Osteoblast (primary cell): ENCODE data around the gene COL27A1. TPM values are rescaled to one million over a fixed set of nuclear protein-coding genes. Genes with fewer than 3 reads are reported as not detected.

Experiments
- DNase-seq: peaks from one replicate; pipeline ENCODE4 v3.0.0; 2011; ENCODE audit warnings: low spot score, mixed read lengths; ENCODE audit not compliant: insufficient read length; ENCODE audit errors: missing footprints
- H2AFZ ChIP-seq: 2 replicates; pipeline ENCODE4 v1.6.0; 2011; ENCODE audit warnings: mild to moderate bottlenecking, low read length
- H3K27ac ChIP-seq: 2 replicates; pipeline ENCODE4 v1.5.1; 2011; ENCODE audit warnings: mild to moderate bottlenecking, low read depth, low read length, moderate library complexity
- H3K27me3 ChIP-seq: 2 replicates; pipeline ENCODE4 v1.6.0; 2012; ENCODE audit warnings: mild to moderate bottlenecking, control low read depth, inconsistent platforms, low read length, moderate library complexity; ENCODE audit not compliant: insufficient read depth
- H3K36me3 ChIP-seq: 2 replicates; pipeline ENCODE4 v1.5.1; 2011; ENCODE audit warnings: mild to moderate bottlenecking, low read length, control low read depth, moderate library complexity; ENCODE audit not compliant: insufficient read depth
- H3K4me1 ChIP-seq: 2 replicates; pipeline ENCODE4 v1.5.1; 2011; ENCODE audit warnings: mild to moderate bottlenecking, low read length, control low read depth, moderate library complexity; ENCODE audit not compliant: insufficient read depth
- H3K4me2 ChIP-seq: 2 replicates; pipeline ENCODE4 v1.6.0; 2011; ENCODE audit warnings: mild to moderate bottlenecking, low read length; ENCODE audit not compliant: insufficient read depth
- H3K4me3 ChIP-seq: fragments of 200-600 bp; sonication (generic); 3 replicates; pipeline ENCODE4 v1.5.1; 2012; ENCODE audit warnings: mild to moderate bottlenecking, low read length, inconsistent platforms; ENCODE audit not compliant: insufficient read depth
- H3K79me2 ChIP-seq: 2 replicates; pipeline ENCODE4 v1.6.0; 2012; ENCODE audit warnings: mild to moderate bottlenecking, low read length, control low read depth, inconsistent platforms; ENCODE audit not compliant: insufficient read depth
- H3K9me3 ChIP-seq: 2 replicates; pipeline ENCODE4 v1.5.1; 2011; ENCODE audit warnings: low read depth, low read length, control low read depth
- H4K20me1 ChIP-seq: 2 replicates; pipeline ENCODE4 v1.6.0; 2012; ENCODE audit warnings: mild to moderate bottlenecking, low read length, control low read depth; ENCODE audit not compliant: insufficient read depth
- total RNA-seq: library from RNA; depleted of rRNA; stranded (reverse); fragments of >200 nt; gene quantifications from 2 replicates; pipeline ENCODE4 v1.2.3, GENCODE V29; 2012
- TF ChIP-seq, protein P1 (sequence below): IDR thresholded peaks from 2 replicates; pipeline ENCODE4 v1.5.1; 2011; ENCODE audit warnings: mild to moderate bottlenecking, low read depth, low read length, moderate library complexity; ENCODE audit errors: extremely low read depth

The COL27A1 gene
- total RNA-seq, 1 donor, result 10.1 TPM

DNA sequence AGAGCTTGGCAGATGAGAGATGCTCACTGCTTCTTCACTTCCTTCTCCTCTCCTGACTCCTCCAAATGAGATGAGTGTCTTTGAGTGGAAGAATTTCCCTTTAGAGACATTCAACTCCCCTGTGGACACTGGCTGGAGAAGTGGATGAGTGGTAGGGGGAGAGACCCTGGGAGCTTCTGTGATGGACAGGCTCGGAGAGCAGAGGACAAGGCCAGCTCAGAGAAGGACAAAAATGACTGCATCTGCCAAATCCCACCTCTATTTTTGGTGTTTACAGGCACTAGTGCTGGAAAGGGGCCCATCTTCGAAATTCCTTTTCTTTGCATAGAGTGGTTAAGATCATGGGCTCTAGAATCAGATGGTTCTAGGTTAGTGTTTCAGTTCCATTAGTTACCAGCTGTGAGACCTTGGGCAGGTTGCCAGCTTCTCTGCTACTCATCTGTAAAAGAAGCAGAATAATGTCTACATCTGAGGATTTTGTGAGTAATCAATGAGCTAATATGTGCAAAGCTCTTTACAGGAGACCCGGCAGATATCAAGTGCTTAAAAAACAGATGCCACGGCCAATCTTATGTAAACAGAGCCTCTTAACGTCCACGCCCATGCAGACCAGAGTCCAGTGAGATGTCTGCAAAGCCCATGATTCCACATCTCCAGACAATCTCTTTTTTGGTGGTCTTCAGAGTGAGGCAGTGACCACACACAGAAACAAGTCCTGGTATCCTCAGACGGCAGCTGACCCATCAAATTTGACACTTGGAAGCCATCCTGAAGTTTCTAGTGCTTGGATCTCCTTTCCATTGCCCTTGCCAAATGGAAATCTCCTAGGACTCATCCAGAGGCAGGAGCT is 13.6 kb upstream of the COL27A1 start:
- Histone ChIP-seq H3K36me3 (no peaks in the 10 kb centered on the region), H2AFZ (no peak overlapping the region), H3K4me1 (no peaks in the 10 kb centered on the region), H3K27me3 (peaks cover 73% of the 10 kb centered on the region), H3K27ac (no peak overlapping the region), H3K9me3 (no peaks in the 10 kb centered on the region), H3K4me2 (no peak overlapping the region), H3K4me3 (no peak overlapping the region), H4K20me1 (no peaks in the 10 kb centered on the region), H3K79me2 (no peaks in the 10 kb centered on the region)
- TF ChIP-seq, protein P1, sequence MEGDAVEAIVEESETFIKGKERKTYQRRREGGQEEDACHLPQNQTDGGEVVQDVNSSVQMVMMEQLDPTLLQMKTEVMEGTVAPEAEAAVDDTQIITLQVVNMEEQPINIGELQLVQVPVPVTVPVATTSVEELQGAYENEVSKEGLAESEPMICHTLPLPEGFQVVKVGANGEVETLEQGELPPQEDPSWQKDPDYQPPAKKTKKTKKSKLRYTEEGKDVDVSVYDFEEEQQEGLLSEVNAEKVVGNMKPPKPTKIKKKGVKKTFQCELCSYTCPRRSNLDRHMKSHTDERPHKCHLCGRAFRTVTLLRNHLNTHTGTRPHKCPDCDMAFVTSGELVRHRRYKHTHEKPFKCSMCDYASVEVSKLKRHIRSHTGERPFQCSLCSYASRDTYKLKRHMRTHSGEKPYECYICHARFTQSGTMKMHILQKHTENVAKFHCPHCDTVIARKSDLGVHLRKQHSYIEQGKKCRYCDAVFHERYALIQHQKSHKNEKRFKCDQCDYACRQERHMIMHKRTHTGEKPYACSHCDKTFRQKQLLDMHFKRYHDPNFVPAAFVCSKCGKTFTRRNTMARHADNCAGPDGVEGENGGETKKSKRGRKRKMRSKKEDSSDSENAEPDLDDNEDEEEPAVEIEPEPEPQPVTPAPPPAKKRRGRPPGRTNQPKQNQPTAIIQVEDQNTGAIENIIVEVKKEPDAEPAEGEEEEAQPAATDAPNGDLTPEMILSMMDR, result no peak
- DNase-seq, result no peak

DNA sequence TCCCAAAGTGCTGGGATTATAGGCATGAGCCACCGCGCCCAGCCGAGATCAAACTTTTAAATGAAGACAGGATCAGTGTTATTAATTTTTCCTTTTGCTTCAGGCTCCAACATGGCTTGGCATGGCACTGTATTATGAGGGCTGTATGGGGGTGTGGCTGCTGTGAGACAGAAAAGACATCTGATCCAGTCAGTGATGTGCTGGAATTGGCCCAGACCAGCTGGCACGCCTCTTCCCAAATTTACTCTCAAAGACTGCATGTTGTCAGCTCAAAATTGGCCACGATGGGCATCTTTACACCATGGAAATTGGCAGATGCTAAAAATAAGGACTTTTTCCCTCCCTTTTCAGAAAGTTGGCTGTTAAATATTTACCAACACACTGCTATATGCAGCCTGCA is 12.1 kb upstream of the COL27A1 start:
- Histone ChIP-seq H3K9me3 (no peaks in the 10 kb centered on the region), H3K79me2 (no peaks in the 10 kb centered on the region), H3K4me2 (no peak overlapping the region), H3K4me1 (no peaks in the 10 kb centered on the region), H3K36me3 (no peaks in the 10 kb centered on the region), H2AFZ (no peak overlapping the region), H4K20me1 (no peaks in the 10 kb centered on the region), H3K27ac (no peak overlapping the region), H3K27me3 (peaks cover 72% of the 10 kb centered on the region), H3K4me3 (no peak overlapping the region)
- TF ChIP-seq, protein P1, result no peak
- DNase-seq, result no peak

DNA sequence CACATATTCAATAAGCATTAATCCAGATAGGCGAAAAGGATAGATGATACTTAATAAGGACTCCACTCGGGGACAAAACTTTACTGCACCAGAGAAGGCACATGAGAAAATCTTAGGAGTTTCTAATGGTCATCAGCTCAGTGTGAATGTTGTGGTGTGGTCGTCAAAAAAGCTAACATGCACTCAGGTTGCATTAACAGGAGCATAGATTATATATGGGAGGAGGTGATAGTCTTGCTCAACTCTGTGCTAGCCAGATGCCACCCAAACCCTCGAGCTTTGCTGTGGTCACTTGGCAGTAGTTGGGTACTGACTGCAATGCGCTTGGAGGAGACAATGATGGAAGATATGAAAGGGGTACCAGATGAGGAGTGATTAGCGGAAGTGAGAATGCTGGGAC is 8.6 kb upstream of the COL27A1 start:
- no peak overlapping the region for H2AFZ ChIP-seq
- H3K4me1 ChIP-seq, result no peaks in the 10 kb centered on the region
- DNase-seq, result no peak
- H3K4me2 ChIP-seq, result no peak overlapping the region
- H3K27me3 ChIP-seq, result peaks cover 46% of the 10 kb centered on the region
- TF ChIP-seq, protein P1, result no peak
- H3K4me3 ChIP-seq, result no peak overlapping the region
- H4K20me1 ChIP-seq, result no peaks in the 10 kb centered on the region
- no peaks in the 10 kb centered on the region for H3K79me2 ChIP-seq
- H3K27ac ChIP-seq, result no peak overlapping the region
- H3K36me3 ChIP-seq, result no peaks in the 10 kb centered on the region
- no peaks in the 10 kb centered on the region for H3K9me3 ChIP-seq

DNA sequence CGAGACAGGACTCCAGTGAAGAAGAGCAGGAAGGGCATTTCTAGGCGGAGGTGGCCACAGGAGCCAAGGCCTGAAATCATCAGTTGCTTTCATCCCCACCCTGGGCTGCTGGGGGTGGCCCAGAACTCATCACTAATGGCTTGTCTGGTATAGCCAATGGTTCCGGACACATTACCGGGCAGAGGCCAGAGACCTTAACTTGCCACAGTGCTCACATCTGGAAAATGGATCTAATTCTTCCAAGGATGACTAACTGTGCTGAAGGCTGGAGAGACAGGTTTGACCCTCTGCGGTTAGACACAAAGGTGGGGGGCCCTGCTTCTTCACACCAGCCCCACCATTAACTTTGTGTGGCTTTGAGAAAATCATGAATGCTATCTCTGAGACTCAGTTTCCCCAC is 6.2 kb upstream of the COL27A1 start:
- H3K79me2 ChIP-seq, result no peaks in the 10 kb centered on the region
- H3K4me2 ChIP-seq, result no peak overlapping the region
- H3K36me3 ChIP-seq, result no peaks in the 10 kb centered on the region
- no peak for DNase-seq
- TF ChIP-seq, protein P1, result no peak
- H3K4me3 ChIP-seq, result no peak overlapping the region
- no peak overlapping the region for H2AFZ ChIP-seq
- peaks cover 6% of the 10 kb centered on the region for H3K4me1 ChIP-seq
- peaks cover 46% of the 10 kb centered on the region for H3K27me3 ChIP-seq
- no peaks in the 10 kb centered on the region for H3K9me3 ChIP-seq
- no peaks in the 10 kb centered on the region for H4K20me1 ChIP-seq
- no peak overlapping the region for H3K27ac ChIP-seq
